ENCODE measurements around the gene RSPH10B. TPM values are rescaled to one million over a fixed set of nuclear protein-coding genes. Genes with fewer than 3 reads are reported as not detected.
"Not testable (repeated sequence)": the region's sequence is repeated elsewhere in the genome, so short reads cannot be mapped to it uniquely, and the experiment has no call there.

Gene RSPH10B
- total RNA-seq, 4 donors from 2014 or later = 7.3 TPM; not detected in 3

DNA sequence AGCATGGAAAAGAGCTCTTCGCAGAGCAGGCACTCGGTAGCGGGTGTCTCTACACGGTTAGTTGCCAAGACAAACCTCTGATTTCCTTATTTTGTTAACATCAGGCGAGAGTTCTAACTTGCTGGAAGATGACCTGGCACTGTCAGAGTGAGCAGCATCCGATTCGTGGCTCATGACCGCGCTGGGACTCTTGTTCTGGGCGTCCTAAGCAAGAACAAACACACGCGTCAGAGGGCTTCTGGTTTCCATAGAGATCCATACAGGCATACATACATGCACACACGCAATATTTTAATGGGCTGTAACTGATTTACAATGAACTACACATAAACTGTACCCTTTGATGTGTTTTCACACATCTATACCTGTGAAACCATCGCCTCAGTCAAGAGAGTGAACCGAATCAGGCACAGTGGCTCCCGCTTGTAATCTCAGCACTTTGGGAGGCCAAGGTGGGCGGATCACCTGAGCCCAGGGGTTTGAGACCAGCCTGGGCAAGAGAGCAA, 35.5 kb downstream of the RSPH10B start:
- H3K27ac ChIP-seq; DNase-seq (ENCODE audit: low spot score in 2 of 2); H3K4me3 ChIP-seq; H3K27me3 ChIP-seq; H3K4me1 ChIP-seq; H3K36me3 ChIP-seq; H3K9me3 ChIP-seq: not testable (repeated sequence)
- WGBS = no CpG with 5 or more reads among the region's 17 CpGs

DNA sequence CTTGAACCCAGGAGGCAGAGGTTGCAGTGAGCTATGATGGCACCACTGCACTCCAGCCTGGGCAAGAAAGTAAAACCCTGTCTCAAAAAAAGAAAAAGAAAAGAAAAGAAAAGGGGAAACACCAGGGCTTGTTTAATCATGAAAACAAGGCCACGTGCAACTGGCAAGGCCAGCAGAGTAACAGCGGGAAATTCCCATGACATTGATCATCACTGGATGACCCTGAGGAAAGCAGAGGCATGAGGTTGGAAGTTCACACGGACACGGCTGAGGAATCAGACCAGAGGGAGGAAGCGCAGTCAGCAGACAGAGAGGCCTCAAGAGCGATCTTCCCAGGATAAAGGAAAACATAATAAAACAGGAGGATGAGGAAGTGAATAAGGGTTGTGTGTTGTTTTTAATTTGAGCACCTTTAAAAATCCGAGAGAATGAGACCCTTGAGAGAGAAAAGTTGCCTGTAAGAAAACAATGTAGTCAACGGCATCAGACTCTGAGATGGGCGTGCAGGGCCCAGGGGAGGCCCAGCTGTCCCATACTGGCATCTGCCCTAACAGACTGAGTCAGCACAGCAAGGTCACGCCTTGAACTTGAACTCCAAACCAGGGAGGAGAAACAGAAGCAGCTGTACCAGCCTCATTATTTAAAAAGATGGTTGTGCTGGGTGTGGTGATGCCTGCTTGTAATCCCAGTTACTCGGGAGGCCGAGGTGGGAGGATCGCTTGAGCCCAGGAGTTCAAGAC, 38.4 kb downstream of the RSPH10B start:
- not testable (repeated sequence) for H3K27ac ChIP-seq; H3K9me3 ChIP-seq; H3K27me3 ChIP-seq; H3K4me1 ChIP-seq; H3K36me3 ChIP-seq; H3K4me3 ChIP-seq; DNase-seq (ENCODE audit: low spot score in 2 of 2)
- no CpG with 5 or more reads among the region's 13 CpGs for WGBS

DNA sequence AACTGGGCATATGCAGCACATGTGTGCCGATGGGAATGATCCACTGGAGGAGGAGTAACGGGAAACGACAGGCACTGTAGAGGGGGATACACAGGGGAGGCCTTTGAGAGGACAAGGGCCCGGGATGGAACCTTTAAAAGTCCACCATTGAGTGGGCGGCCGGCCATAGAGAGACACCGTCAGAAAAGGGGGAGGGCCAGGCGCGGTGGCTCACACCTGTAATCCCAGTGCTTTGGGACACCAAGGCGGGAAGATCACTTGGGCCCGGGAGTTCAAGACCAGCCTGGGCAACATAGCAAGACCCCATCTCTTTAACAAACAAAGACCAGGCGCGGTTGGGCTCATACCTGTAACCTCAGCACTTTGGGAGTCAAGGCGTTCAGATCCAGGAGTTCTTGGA, 39.2 kb downstream of the RSPH10B start:
- H3K9me3 ChIP-seq, H3K27ac ChIP-seq, H3K4me1 ChIP-seq, H3K4me3 ChIP-seq, H3K36me3 ChIP-seq, H3K27me3 ChIP-seq: not testable (repeated sequence)
- peak; percentile 60 to 83 for DNase-seq (ENCODE audit: low spot score in 2 of 2)
- 94% methylated on average over 14 of the region's 14 CpGs for WGBS

DNA sequence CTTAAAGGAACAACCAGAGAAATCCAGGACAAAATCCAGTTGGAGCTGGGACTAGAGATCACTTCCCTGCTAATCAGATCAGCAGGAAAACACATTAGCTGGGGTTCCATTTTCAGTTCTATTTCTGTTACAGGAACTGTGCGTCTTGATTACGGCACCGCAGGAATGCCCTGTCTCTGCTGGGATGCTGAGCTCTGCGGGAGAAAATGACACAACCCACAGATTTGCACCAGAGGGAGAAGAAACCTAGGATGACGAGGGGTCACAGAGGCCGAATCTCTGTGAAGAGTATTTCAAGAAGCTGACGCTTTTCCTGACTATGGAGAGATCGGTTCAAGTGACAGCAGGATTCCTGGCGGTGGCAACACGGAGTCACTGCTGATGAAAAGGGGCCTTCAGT, 40.2 kb downstream of the RSPH10B start:
- H3K4me3 ChIP-seq; H3K27me3 ChIP-seq; H3K36me3 ChIP-seq; H3K4me1 ChIP-seq; DNase-seq (ENCODE audit: low spot score in 2 of 2); H3K9me3 ChIP-seq; H3K27ac ChIP-seq: not testable (repeated sequence)
- WGBS = no CpG with 5 or more reads among the region's 10 CpGs

DNA sequence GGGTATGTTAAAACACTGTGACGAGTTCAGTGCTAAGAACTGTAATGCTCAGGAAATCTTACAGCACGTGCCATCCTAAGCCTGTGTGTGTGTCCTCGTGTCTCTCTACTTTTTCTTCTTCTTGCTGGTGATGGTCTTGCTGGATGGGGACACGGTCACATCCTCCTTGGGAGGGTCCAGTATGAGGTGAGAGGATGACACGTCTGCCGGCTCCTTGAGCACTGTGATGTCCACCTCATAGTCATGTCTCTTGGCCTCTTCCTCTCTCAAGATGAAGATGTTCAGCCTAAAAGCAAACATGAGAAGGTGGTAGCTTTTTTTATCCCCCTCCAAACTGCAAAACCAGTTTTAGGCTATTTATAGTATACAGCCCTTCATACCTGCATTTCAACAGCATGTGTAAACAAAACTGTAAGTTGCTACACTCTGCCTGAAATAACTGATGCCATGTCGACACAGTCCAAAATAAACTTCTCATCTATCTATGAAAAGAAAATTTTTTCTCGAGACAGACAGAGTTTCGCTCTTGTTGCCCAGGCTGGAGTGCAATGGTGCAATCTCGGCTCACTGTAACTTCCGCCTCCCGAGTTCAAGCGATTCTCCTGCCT, 44.1 kb downstream of the RSPH10B start:
- not testable (repeated sequence) for H3K36me3 ChIP-seq; DNase-seq (ENCODE audit: low spot score in 2 of 2); H3K4me3 ChIP-seq; H3K4me1 ChIP-seq; H3K27me3 ChIP-seq; H3K27ac ChIP-seq; H3K9me3 ChIP-seq
- WGBS = no CpG with 5 or more reads among the region's 13 CpGs

DNA sequence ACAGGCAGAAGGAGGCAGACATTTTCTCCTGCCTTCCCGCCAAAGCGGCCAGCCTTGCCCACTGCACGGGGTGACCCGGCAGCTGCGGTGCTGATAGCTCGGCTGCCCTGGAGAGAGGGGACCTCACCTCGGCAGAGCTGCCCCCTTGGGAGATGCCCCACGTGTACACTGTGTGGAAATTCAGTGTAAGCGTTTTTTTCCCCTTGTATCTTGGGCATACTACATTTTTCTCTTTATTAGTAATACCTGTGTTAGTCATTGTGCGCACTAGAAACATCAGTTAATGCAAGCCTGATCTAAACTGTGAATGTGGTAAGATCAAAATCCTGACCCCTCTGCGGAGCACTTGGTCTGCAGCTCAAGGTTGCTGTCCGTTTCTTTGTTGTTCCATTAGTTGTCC, 45.9 kb downstream of the RSPH10B start:
- not testable (repeated sequence) for H3K36me3 ChIP-seq; H3K27me3 ChIP-seq; H3K9me3 ChIP-seq; H3K4me1 ChIP-seq; H3K4me3 ChIP-seq; H3K27ac ChIP-seq; DNase-seq (ENCODE audit: low spot score in 2 of 2)
- no CpG with 5 or more reads among the region's 12 CpGs for WGBS

DNA sequence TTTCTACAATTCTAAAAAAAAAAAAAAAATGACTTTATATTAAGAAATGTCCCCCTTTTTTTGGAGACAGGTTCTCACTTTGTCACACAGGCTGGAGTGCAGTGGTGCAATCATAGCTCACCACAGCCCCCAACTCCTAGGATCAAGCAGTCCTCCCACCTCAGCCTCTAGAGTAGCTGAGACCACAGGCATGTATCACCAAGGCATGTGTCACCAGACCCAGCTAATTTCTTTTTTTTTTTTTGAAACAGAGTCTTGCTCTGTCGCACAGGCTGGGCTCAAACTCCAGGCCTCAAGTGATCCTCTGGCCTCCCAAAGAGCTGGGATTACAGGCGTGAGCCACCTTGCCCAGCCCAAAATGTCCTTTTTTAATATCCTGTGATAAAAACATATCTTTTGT, 46.3 kb downstream of the RSPH10B start:
- DNase-seq (ENCODE audit: low spot score in 2 of 2); H3K36me3 ChIP-seq; H3K4me3 ChIP-seq; H3K9me3 ChIP-seq; H3K27me3 ChIP-seq; H3K27ac ChIP-seq; H3K4me1 ChIP-seq: not testable (repeated sequence)
- no CpG with 5 or more reads among the region's 2 CpGs for WGBS

DNA sequence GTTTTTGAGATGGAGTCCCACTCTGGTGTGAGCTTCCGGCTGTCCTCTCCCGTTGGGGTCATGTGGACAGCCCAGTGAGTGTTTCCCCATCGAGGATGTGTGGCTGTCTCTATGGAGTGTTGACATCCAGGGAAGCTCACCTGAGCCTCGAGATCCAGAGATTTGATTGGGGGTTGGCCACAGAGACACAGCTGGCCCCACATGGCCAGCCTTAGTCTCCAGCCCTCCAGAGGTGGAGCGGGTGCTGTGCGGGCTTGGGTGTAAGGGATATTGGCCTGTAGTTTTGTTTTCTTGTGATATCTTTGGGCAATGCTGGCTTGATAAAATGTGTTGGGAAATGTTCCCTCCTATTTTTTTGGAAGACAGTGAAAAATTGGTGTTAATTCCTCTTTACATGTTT, 54.0 kb downstream of the RSPH10B start:
- H3K27ac ChIP-seq = not testable (repeated sequence)

DNA sequence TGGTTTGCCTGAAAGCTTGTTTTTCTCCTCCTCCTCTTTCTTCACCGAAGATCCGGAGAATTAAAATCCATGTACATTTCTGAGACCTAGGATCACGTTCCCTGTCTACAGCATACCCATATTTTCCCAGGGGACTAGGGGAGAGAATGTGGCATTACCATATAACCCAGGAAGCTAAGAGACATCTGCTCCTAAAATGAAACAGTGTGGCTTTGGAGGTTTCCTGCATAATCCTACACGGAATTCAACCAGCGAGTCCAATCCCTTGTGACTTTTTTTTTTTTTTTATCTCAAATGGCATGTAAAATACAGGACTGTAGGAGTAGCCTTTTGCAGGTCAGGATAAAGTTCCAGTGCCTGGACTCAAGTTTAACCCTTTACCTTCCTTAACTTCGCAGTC, 61.7 kb downstream of the RSPH10B start:
- not testable (repeated sequence) for H3K27me3 ChIP-seq

More for the DNA sequence above, 54.0 kb downstream of the RSPH10B start:
- H3K4me1 ChIP-seq; H3K9me3 ChIP-seq; H3K36me3 ChIP-seq; H3K27me3 ChIP-seq; DNase-seq (ENCODE audit: low spot score in 2 of 2); H3K4me3 ChIP-seq: not testable (repeated sequence)
- WGBS = no CpG with 5 or more reads among the region's 6 CpGs

DNA sequence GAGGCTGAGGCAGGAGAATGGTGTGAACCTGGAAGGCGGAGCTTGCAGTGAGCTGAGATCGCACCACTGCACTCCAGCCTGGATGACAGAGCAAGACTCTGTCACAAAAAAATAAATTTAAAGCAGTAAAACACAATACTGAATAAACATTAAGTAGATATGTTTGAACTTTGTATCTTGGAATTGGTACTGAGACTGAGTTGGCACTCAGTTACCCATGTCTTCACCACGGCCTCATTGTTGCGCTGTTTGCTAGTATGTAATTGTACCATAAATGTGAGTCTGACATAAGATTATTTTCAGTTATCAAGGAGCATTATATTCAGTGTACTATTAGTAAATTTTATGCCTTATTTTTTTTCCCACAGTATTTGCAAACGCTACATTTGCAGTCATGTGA, 65.8 kb downstream of the RSPH10B start:
- H3K4me3 ChIP-seq; H3K27ac ChIP-seq; H3K27me3 ChIP-seq; DNase-seq (ENCODE audit: low spot score in 2 of 2); H3K9me3 ChIP-seq; H3K4me1 ChIP-seq: not testable (repeated sequence)
- peaks cover 21% of the 10 kb centered on the region for H3K36me3 ChIP-seq
- 82% methylated on average over 5 of the region's 5 CpGs for WGBS

More for the DNA sequence above, 61.7 kb downstream of the RSPH10B start:
- not testable (repeated sequence) for H3K4me3 ChIP-seq; DNase-seq (ENCODE audit: low spot score in 2 of 2); H3K9me3 ChIP-seq; H3K27ac ChIP-seq; H3K4me1 ChIP-seq
- WGBS = 78% methylated on average over 6 of the region's 6 CpGs
- H3K36me3 ChIP-seq = peaks cover 25% of the 10 kb centered on the region

DNA sequence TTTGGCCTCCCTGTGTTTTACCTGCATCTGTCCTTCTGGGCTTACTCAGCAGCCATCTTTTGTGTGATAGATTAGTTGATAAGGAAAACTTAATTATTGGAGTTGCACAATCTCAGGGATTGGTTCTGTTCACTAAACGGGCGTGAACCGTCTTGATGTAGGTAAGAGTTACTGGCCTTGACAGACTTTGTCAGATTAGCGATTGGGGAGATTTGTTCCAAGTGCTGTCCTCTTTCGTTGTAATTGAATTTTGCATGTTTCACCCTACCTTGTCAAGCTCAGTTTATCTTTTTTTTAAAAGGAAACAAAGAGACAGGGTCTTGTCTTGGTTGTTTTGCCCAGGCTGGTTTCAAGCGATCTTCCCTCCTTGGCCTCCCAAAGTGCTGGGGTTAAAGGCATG, 67.5 kb downstream of the RSPH10B start:
- WGBS = 82% methylated on average over 6 of the region's 6 CpGs

DNA sequence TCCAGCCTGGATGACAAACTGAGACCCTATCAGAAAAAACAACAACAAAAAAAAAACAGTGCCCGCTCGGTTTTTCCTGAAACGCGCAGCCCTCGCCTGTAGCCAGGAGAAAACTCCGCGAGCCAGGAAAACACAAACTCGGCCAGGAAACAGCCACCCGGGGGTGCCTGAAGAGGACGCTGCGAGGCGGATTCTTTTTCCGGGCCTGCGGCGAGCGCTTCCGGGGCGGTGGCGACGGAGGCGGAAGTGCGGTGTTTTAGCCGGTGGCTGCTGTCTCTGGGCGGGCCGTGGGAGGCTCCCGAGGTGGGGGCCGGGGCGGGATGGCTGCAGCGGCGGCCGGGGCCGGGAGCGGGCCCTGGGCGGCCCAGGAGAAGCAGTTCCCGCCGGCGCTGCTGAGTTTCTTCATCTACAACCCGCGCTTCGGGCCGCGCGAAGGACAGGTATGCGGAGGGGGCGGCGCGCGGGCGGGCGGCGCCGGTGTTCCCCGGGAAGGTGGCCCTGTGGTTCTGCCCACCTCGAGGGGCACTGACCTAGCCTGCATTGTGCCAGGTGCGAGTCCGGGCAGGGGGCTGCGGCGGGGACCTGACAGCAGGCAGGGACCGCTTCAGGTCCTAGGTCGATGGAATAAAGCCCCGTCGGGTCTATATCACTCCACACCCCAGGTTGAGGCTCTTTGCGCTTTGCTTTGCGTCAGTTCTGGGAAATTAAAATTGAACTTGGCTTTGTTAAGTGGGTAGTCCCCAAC, 71.8 kb downstream of the RSPH10B start, which contains the start of gene CCZ1:
TSS of gene CCZ1 (plus strand) at position 254 of the 745 bp plus-strand sequence. CDS start at position 321, 67 bp downstream.
- not testable (repeated sequence) for H3K9me3 ChIP-seq, H3K36me3 ChIP-seq, H3K27me3 ChIP-seq, H3K4me1 ChIP-seq
- peak; percentile 76 to 81 for DNase-seq (ENCODE audit: low spot score in 2 of 2)
- H3K27ac ChIP-seq = peak within 1 kb of the TSS; percentile 64
- no CpG with 5 or more reads among the region's 64 CpGs for WGBS
- H3K4me3 ChIP-seq = peak within 1 kb of the TSS; percentile 51

More for the DNA sequence above, 67.5 kb downstream of the RSPH10B start:
- not testable (repeated sequence) for H3K27me3 ChIP-seq; DNase-seq (ENCODE audit: low spot score in 2 of 2); H3K27ac ChIP-seq; H3K9me3 ChIP-seq; H3K4me3 ChIP-seq; H3K4me1 ChIP-seq
- peaks cover 18% of the 10 kb centered on the region for H3K36me3 ChIP-seq

DNA sequence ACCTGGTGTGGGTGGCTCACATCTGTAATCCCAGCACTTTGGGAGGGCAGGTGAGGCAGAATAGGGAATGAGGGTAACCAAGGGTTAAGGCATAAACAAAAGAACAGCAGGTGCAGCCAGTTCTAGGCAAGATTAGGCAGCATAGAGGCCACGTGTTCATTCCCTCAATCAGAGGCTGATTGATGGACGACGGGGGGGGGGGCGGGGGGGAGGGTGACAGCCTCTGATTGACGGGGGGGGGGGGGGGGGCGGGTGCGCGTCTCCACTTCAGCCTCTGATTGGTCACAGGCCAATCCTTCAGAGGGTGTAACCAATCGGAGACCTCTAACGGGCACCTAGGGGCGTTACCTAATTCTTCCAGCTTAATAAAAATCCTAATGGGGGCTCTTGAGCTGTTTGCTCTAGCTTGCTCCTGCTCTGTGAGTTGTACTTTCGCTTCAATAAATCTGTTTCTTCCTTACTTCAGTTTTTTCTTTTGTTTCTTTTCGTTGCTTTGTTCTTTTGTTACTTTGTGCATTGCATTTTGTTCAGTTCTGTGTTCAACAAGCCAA, 73.0 kb downstream of the RSPH10B start:
- not testable (repeated sequence) for DNase-seq (ENCODE audit: low spot score in 2 of 2); H3K27me3 ChIP-seq; H3K9me3 ChIP-seq; H3K27ac ChIP-seq; H3K4me3 ChIP-seq; H3K36me3 ChIP-seq; H3K4me1 ChIP-seq
- 67% methylated on average over 7 of the region's 13 CpGs for WGBS
